ENCODE measurements around the gene NGFR. TPM values are rescaled to one million over a fixed set of nuclear protein-coding genes. Genes with fewer than 3 reads are reported as not detected.

The NGFR gene
- total RNA-seq, 1 donor from 2014 or later: 131 TPM

GRCh38 chr17:49518346-49519078 is 23.4 kb downstream of the NGFR start:
- Mint-ChIP-seq H3K9me3 (ENCODE audit: unreplicated experiment) (peaks cover 18% of the 10 kb centered on the region), H3K4me1 (ENCODE audit: low read depth, unreplicated experiment) (peaks cover 47% of the 10 kb centered on the region), H3K4me3 (ENCODE audit: unreplicated experiment) (no peak overlapping the region), H3K36me3 (ENCODE audit: unreplicated experiment) (no peaks in the 10 kb centered on the region), H3K27me3 (ENCODE audit: unreplicated experiment) (peaks cover 28% of the 10 kb centered on the region), H3K27ac (ENCODE audit: unreplicated experiment) (no peak overlapping the region)
- TF ChIP-seq CTCF (IDR thresholded peaks at IDR 0.05; ENCODE audit: partially characterized antibody, unreplicated experiment): no peak
- no peak for DNase-seq

GRCh38 chr17:49519781-49520180 is 24.7 kb downstream of the NGFR start:
- peak; percentile 43 for DNase-seq
- no peaks in the 10 kb centered on the region for H3K36me3 Mint-ChIP-seq (ENCODE audit: unreplicated experiment)
- peaks cover 12% of the 10 kb centered on the region for H3K9me3 Mint-ChIP-seq (ENCODE audit: unreplicated experiment)
- H3K27me3 Mint-ChIP-seq (ENCODE audit: unreplicated experiment): peaks cover 22% of the 10 kb centered on the region
- peak overlapping the region; percentile 96 for H3K27ac Mint-ChIP-seq (ENCODE audit: unreplicated experiment)
- TF ChIP-seq CTCF (IDR thresholded peaks at IDR 0.05; ENCODE audit: partially characterized antibody, unreplicated experiment): no peak
- peak overlapping the region; percentile 57 for H3K4me3 Mint-ChIP-seq (ENCODE audit: unreplicated experiment)
- H3K4me1 Mint-ChIP-seq (ENCODE audit: low read depth, unreplicated experiment): peaks cover 39% of the 10 kb centered on the region

- Mint-ChIP-seq H3K4me1 (ENCODE audit: low read depth, unreplicated experiment) (peaks cover 32% of the 10 kb centered on the region), H3K36me3 (ENCODE audit: unreplicated experiment) (no peaks in the 10 kb centered on the region), H3K9me3 (ENCODE audit: unreplicated experiment) (peaks cover 7% of the 10 kb centered on the region), H3K4me3 (ENCODE audit: unreplicated experiment) (peak overlapping the region; percentile 21), H3K27ac (ENCODE audit: unreplicated experiment) (peak overlapping the region; percentile 96), H3K27me3 (ENCODE audit: unreplicated experiment) (peaks cover 18% of the 10 kb centered on the region)
- DNase-seq: no peak
- TF ChIP-seq CTCF (IDR thresholded peaks at IDR 0.05; ENCODE audit: partially characterized antibody, unreplicated experiment): no peak
These were observed 25.4 kb downstream of the NGFR start for GRCh38 chr17:49520386-49521087.

GRCh38 chr17:49521088-49521450 is 26.0 kb downstream of the NGFR start:
- H3K27me3 Mint-ChIP-seq (ENCODE audit: unreplicated experiment): peaks cover 20% of the 10 kb centered on the region

More at GRCh38 chr17:49521088-49521450, 26.0 kb downstream of the NGFR start:
- H3K9me3 Mint-ChIP-seq (ENCODE audit: unreplicated experiment): peaks cover 7% of the 10 kb centered on the region
- peaks cover 27% of the 10 kb centered on the region for H3K4me1 Mint-ChIP-seq (ENCODE audit: low read depth, unreplicated experiment)
- DNase-seq: no peak
- no peak for TF ChIP-seq CTCF (IDR thresholded peaks at IDR 0.05; ENCODE audit: partially characterized antibody, unreplicated experiment)
- H3K36me3 Mint-ChIP-seq (ENCODE audit: unreplicated experiment): no peaks in the 10 kb centered on the region
- no peak overlapping the region for H3K27ac Mint-ChIP-seq (ENCODE audit: unreplicated experiment)
- H3K4me3 Mint-ChIP-seq (ENCODE audit: unreplicated experiment): no peak overlapping the region
